Neural progenitor cell (in vitro differentiated cells): ENCODE measurements around the gene SMYD3. TPM values are rescaled to one million over a fixed set of nuclear protein-coding genes. Genes with fewer than 3 reads are reported as not detected.

Experiments
- DNase-seq: peaks from one replicate; pipeline ENCODE4 v3.0.0-alpha.2; 2016; ENCODE audit warnings: low spot score
- H2AFZ ChIP-seq: fragments of 200-600 bp; sonication (generic); replicated peaks from 2 replicates; pipeline ENCODE4 v1.6.1; 2016; ENCODE audit warnings: antibody characterized with exemption
- H3F3A ChIP-seq: fragments of 200-600 bp; sonication (generic); 2 replicates; pipeline ENCODE4 v1.6.1; 2016; ENCODE audit warnings: antibody characterized with exemption, low read depth
- H3K27ac ChIP-seq: fragments of 200-600 bp; sonication (generic); 2 replicates; pipeline ENCODE4 v1.5.1; 2016; ENCODE audit warnings: mild to moderate bottlenecking
- H3K27me3 ChIP-seq: fragments of 200-600 bp; sonication (generic); 2 replicates; pipeline ENCODE4 v1.6.1; 2016; ENCODE audit warnings: mild to moderate bottlenecking, moderate library complexity
- H3K36me3 ChIP-seq: fragments of 200-600 bp; sonication (generic); 2 replicates; pipeline ENCODE4 v1.5.1; 2016
- H3K4me1 ChIP-seq: fragments of 200-600 bp; sonication (generic); 2 replicates; pipeline ENCODE4 v1.6.1; 2016; ENCODE audit warnings: mixed run types
- H3K4me2 ChIP-seq: fragments of 200-600 bp; sonication (generic); 2 replicates; pipeline ENCODE4 v1.6.1; 2016
- H3K4me3 ChIP-seq: fragments of 200-600 bp; sonication (generic); 2 replicates; pipeline ENCODE4 v1.5.1; 2016
- H3K79me2 ChIP-seq: fragments of 200-600 bp; sonication (generic); 2 replicates; pipeline ENCODE4 v1.6.1; 2016; ENCODE audit warnings: low read depth
- H3K9ac ChIP-seq: fragments of 200-600 bp; sonication (generic); 2 replicates; pipeline ENCODE4 v1.6.1; 2016
- H3K9me3 ChIP-seq: fragments of 200-600 bp; sonication (generic); 2 replicates; pipeline ENCODE4 v1.5.1; 2016; ENCODE audit warnings: low read depth
- H4K20me1 ChIP-seq: fragments of 200-600 bp; sonication (generic); 2 replicates; pipeline ENCODE4 v1.6.1; 2016; ENCODE audit warnings: low read depth
- H3K27ac Mint-ChIP-seq: 3 replicates; pipeline ENCODE4 v1.8.0; 2021; ENCODE audit warnings: mixed read lengths
- H3K27me3 Mint-ChIP-seq: 2 replicates; pipeline ENCODE4 v1.8.0; 2022; ENCODE audit warnings: low read depth, mild to moderate bottlenecking, inconsistent platforms, moderate library complexity, mixed read lengths; ENCODE audit not compliant: insufficient read depth
- H3K36me3 Mint-ChIP-seq: 3 replicates; pipeline ENCODE4 v1.8.0; 2021; ENCODE audit warnings: mixed read lengths
- H3K4me1 Mint-ChIP-seq: 3 replicates; pipeline ENCODE4 v1.8.0; 2021; ENCODE audit warnings: mixed read lengths
- H3K4me3 Mint-ChIP-seq: 3 replicates; pipeline ENCODE4 v1.8.0; 2021; ENCODE audit warnings: mild to moderate bottlenecking, moderate library complexity, mixed read lengths
- H3K9me3 Mint-ChIP-seq: 3 replicates; pipeline ENCODE4 v1.8.0; 2020; ENCODE audit warnings: mixed read lengths
- EZH2 ChIP-seq: fragments of 200-600 bp; sonication (generic); IDR thresholded peaks from 2 replicates; pipeline ENCODE4 v1.6.1; 2017; ENCODE audit warnings: antibody characterized with exemption, mild to moderate bottlenecking, moderate library complexity
- EZH2phosphoT487 ChIP-seq: fragments of 200-600 bp; sonication (generic); IDR thresholded peaks from 2 replicates; pipeline ENCODE4 v1.6.1; 2017; ENCODE audit warnings: antibody characterized with exemption
- total RNA-seq: library from RNA; depleted of rRNA; stranded (reverse); fragments of >200 nt; gene quantifications from 2 replicates; pipeline ENCODE4 v1.2.3, GENCODE V29; 2015; ENCODE audit warnings: low replicate concordance
- TF ChIP-seq, protein P1 (sequence below): fragments of 200-600 bp; sonication (generic); IDR thresholded peaks from 2 replicates; pipeline ENCODE4 v1.5.1; 2017; ENCODE audit warnings: antibody characterized with exemption, mild to moderate bottlenecking

Gene SMYD3
- total RNA-seq, 1 donor from 2014 or later: 43.2 TPM

DNA sequence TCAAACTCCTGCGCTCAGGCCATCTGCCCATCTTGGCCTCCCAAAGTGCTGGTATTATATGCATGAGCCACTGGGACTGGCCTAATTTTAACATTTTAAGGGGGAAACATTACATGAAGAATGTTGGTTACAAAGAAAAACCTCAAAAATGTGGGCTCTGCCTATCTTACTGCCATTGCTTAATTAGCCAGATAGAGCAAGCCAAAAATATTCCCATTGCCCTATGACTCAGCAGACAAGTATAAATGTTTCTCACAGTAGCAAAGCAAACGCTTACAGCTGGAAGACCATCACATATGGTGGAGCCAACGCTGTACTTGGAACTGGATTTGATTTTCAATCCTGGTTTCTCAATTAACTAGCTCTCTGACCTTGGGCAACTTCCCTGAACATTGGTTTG, 502.0 kb downstream of the SMYD3 start:
- Histone ChIP-seq H2AFZ (no peak overlapping the region), H3K9ac (no peak overlapping the region), H4K20me1 (no peaks in the 10 kb centered on the region), H3F3A (no peaks in the 10 kb centered on the region), H3K4me1 (no peaks in the 10 kb centered on the region), H3K27me3 (no peaks in the 10 kb centered on the region), H3K9me3 (no peaks in the 10 kb centered on the region), H3K79me2 (no peaks in the 10 kb centered on the region), H3K4me2 (no peak overlapping the region), H3K27ac (no peak overlapping the region), H3K36me3 (no peaks in the 10 kb centered on the region), H3K4me3 (no peak overlapping the region)
- DNase-seq: no peak
- no peak overlapping the region for H3K27ac Mint-ChIP-seq
- peaks cover 11% of the 10 kb centered on the region for H3K4me1 Mint-ChIP-seq
- no peak for TF ChIP-seq EZH2
- TF ChIP-seq, protein P1, sequence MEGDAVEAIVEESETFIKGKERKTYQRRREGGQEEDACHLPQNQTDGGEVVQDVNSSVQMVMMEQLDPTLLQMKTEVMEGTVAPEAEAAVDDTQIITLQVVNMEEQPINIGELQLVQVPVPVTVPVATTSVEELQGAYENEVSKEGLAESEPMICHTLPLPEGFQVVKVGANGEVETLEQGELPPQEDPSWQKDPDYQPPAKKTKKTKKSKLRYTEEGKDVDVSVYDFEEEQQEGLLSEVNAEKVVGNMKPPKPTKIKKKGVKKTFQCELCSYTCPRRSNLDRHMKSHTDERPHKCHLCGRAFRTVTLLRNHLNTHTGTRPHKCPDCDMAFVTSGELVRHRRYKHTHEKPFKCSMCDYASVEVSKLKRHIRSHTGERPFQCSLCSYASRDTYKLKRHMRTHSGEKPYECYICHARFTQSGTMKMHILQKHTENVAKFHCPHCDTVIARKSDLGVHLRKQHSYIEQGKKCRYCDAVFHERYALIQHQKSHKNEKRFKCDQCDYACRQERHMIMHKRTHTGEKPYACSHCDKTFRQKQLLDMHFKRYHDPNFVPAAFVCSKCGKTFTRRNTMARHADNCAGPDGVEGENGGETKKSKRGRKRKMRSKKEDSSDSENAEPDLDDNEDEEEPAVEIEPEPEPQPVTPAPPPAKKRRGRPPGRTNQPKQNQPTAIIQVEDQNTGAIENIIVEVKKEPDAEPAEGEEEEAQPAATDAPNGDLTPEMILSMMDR: no peak
- TF ChIP-seq EZH2phosphoT487: no peak
- peaks cover 2% of the 10 kb centered on the region for H3K36me3 Mint-ChIP-seq
- H3K27me3 Mint-ChIP-seq: peaks cover 3% of the 10 kb centered on the region
- H3K4me3 Mint-ChIP-seq: no peak overlapping the region
- H3K9me3 Mint-ChIP-seq: peaks cover 2% of the 10 kb centered on the region

DNA sequence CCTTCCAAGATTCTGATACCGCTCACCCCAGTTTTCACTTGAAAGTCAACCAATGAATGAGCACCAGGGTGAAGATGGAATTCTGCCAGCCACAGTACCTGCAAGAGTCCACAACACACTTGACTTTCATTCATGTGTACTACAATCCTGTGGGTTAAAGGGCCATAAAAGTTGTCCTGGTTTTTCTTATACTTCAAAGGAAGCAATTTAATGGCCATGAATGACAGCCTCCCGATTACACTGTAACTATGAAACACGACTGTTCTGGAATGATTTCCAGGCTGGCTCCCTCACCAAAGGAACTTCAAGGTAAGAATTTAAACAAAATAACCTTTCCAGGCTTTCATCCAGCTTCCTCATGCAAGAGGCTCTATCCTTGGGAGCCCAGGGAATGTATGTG, 502.8 kb downstream of the SMYD3 start:
- Histone ChIP-seq H3K36me3 (no peaks in the 10 kb centered on the region), H3K9me3 (no peaks in the 10 kb centered on the region), H3K27ac (no peak overlapping the region), H3K79me2 (no peaks in the 10 kb centered on the region), H4K20me1 (no peaks in the 10 kb centered on the region), H2AFZ (no peak overlapping the region), H3K27me3 (no peaks in the 10 kb centered on the region), H3F3A (no peaks in the 10 kb centered on the region), H3K4me2 (no peak overlapping the region), H3K9ac (no peak overlapping the region), H3K4me1 (no peaks in the 10 kb centered on the region), H3K4me3 (no peak overlapping the region)
- Mint-ChIP-seq H3K4me1 (peaks cover 11% of the 10 kb centered on the region), H3K36me3 (peaks cover 2% of the 10 kb centered on the region), H3K27ac (no peak overlapping the region), H3K4me3 (no peak overlapping the region), H3K9me3 (peaks cover 2% of the 10 kb centered on the region), H3K27me3 (peaks cover 3% of the 10 kb centered on the region)
- TF ChIP-seq, protein P1: no peak
- TF ChIP-seq EZH2phosphoT487 (no peak), EZH2 (no peak)
- DNase-seq: no peak

DNA sequence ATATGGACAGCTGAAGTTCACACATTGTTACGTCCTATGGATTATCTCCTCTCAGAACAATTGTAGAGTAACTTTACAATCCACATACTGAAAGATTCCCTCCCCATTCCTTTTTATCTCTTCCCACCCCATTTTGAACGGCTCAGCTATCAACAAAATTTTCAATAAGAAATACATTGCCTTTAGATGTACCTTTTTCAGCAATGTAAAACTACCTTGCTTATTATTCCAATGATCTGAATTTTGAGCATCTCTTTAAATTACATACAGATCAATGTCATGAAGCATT, 503.7 kb downstream of the SMYD3 start:
- H3K36me3 Mint-ChIP-seq: peaks cover 2% of the 10 kb centered on the region
- H3K4me3 Mint-ChIP-seq: no peak overlapping the region
- no peak overlapping the region for H3K4me3 ChIP-seq
- H3K4me2 ChIP-seq: no peak overlapping the region
- no peaks in the 10 kb centered on the region for H3K79me2 ChIP-seq
- no peak for TF ChIP-seq EZH2phosphoT487
- TF ChIP-seq, protein P1: no peak
- TF ChIP-seq EZH2: no peak
- H3K36me3 ChIP-seq: no peaks in the 10 kb centered on the region
- H3K9me3 Mint-ChIP-seq: peaks cover 2% of the 10 kb centered on the region
- H3K4me1 Mint-ChIP-seq: peaks cover 11% of the 10 kb centered on the region
- peaks cover 3% of the 10 kb centered on the region for H3K27me3 Mint-ChIP-seq
- no peak overlapping the region for H3K27ac ChIP-seq
- no peak overlapping the region for H2AFZ ChIP-seq
- H3K27ac Mint-ChIP-seq: no peak overlapping the region
- DNase-seq: no peak
- H3F3A ChIP-seq: no peaks in the 10 kb centered on the region
- no peaks in the 10 kb centered on the region for H4K20me1 ChIP-seq
- no peaks in the 10 kb centered on the region for H3K9me3 ChIP-seq
- H3K4me1 ChIP-seq: no peaks in the 10 kb centered on the region
- no peak overlapping the region for H3K9ac ChIP-seq
- H3K27me3 ChIP-seq: no peaks in the 10 kb centered on the region
